Fibroblast of lung (primary cell): ENCODE results near the gene NUS1. TPM values are rescaled to one million over a fixed set of nuclear protein-coding genes. Genes with fewer than 3 reads are reported as not detected.
"Not testable (repeated sequence)": the region's sequence is repeated elsewhere in the genome, so short reads cannot be mapped to it uniquely, and the experiment has no call there.

Experiments
- DNase-seq, 2 donors: peaks; one replicate each; pipeline versions ENCODE4 v3.0.0 to v3.0.0-alpha.2; 2010; ENCODE audit warnings: low read depth in 2 of 2
- H2AFZ ChIP-seq: 2 replicates; pipeline ENCODE4 v1.5.1; 2012; ENCODE audit warnings: low read length, control low read depth, inconsistent platforms
- H3K27ac ChIP-seq: 2 replicates; pipeline ENCODE4 v1.5.1; 2011; ENCODE audit warnings: low read length, control low read depth; ENCODE audit not compliant: insufficient read depth
- H3K27me3 ChIP-seq: 2 replicates; pipeline ENCODE4 v1.5.1; 2011; ENCODE audit warnings: mild to moderate bottlenecking, low read length; ENCODE audit not compliant: control insufficient read depth, insufficient read depth
- H3K36me3 ChIP-seq: 2 replicates; pipeline ENCODE4 v1.5.1; 2011; ENCODE audit warnings: low read length; ENCODE audit not compliant: control insufficient read depth, insufficient read depth
- H3K4me1 ChIP-seq: 2 replicates; pipeline ENCODE4 v1.5.1; 2011; ENCODE audit warnings: low read length; ENCODE audit not compliant: control insufficient read depth, insufficient read depth; ENCODE audit errors: extremely low read depth
- H3K4me2 ChIP-seq: 2 replicates; pipeline ENCODE4 v1.5.1; 2011; ENCODE audit warnings: low read length, control low read depth; ENCODE audit not compliant: insufficient read depth; ENCODE audit errors: extremely low read depth
- H3K4me3 ChIP-seq, 4 experiments: fragments of 200-600 bp in 1 of 4; sonication (generic) in 1 of 4; replicated peaks in 1 of 4; 2 replicates each; pipeline ENCODE4 v1.5.1; 2011 to 2016; ENCODE audit warnings: low read length in 4 of 4, low read depth in 3 of 4, mild to moderate bottlenecking in 3 of 4, control low read depth in 2 of 4, inconsistent platforms in 1 of 4, mixed read lengths in 1 of 4; ENCODE audit not compliant: insufficient read depth in 1 of 4; ENCODE audit errors: control extremely low read depth in 1 of 4
- H3K79me2 ChIP-seq: 2 replicates; pipeline ENCODE4 v1.5.1; 2012; ENCODE audit warnings: mild to moderate bottlenecking, low read length, inconsistent platforms; ENCODE audit not compliant: control insufficient read depth, insufficient read depth
- H3K9ac ChIP-seq: 2 replicates; pipeline ENCODE4 v1.5.1; 2011; ENCODE audit warnings: mild to moderate bottlenecking, low read length, control low read depth; ENCODE audit not compliant: insufficient read depth
- H3K9me3 ChIP-seq: 2 replicates; pipeline ENCODE4 v1.5.1; 2012; ENCODE audit warnings: low read depth, low read length; ENCODE audit not compliant: control insufficient read depth, insufficient read depth
- H4K20me1 ChIP-seq: 2 replicates; pipeline ENCODE4 v1.5.1; 2011; ENCODE audit warnings: low read length; ENCODE audit not compliant: control insufficient read depth, insufficient read depth; ENCODE audit errors: extremely low read depth
- CTCF ChIP-seq, 2 donors: IDR thresholded peaks in 1 of 2; conservative IDR thresholded peaks in 1 of 2; 1 replicate in 1 of 2; 2 replicates in 1 of 2; pipeline ENCODE4 v1.5.1; 2011 to 2012; ENCODE audit warnings: low read length in 2 of 2, control low read depth in 1 of 2, inconsistent platforms in 1 of 2, low read depth in 1 of 2, mild to moderate bottlenecking in 1 of 2
- EZH2 ChIP-seq: IDR thresholded peaks from 2 replicates; pipeline ENCODE4 v1.5.1; 2012; ENCODE audit warnings: low read length, control low read depth, mild to moderate bottlenecking; ENCODE audit errors: missing control alignments
- polyA plus RNA-seq, 2 donors: library from polyadenylated mRNA; depleted of rRNA in 1 of 2; stranded (reverse) in 1 of 2; unstranded in 1 of 2; fragments of >200 nt; gene quantifications; 2 replicates each; pipeline ENCODE4 v1.2.1, GENCODE V29; 2011 to 2012; ENCODE audit warnings: missing spikeins in 1 of 2
- total RNA-seq: library from RNA; depleted of rRNA; stranded (reverse); fragments of >200 nt; gene quantifications from 2 replicates; pipeline ENCODE4 v1.2.1, GENCODE V29; 2014

Gene NUS1
- total and polyA plus RNA-seq, 2 donors (not counting 1 experiment from before 2014, with no cell fraction given), result 15.4 to 32.9 TPM

GRCh38 chr6:117674503-117674902, 766 bp upstream of the NUS1 start:
- Histone ChIP-seq H4K20me1 (peaks cover 2% of the 10 kb centered on the region), H3K79me2 (peaks cover 36% of the 10 kb centered on the region), H3K27me3 (no peaks in the 10 kb centered on the region), H3K36me3 (no peaks in the 10 kb centered on the region), H3K4me1 (no peaks in the 10 kb centered on the region), H3K9me3 (no peaks in the 10 kb centered on the region), H3K9ac (no peak overlapping the region), H3K4me2 (peak overlapping the region; percentile 91), H2AFZ (peak overlapping the region; percentile 86), H3K27ac (peak overlapping the region; percentile 34), H3K4me3 (peak overlapping the region; percentile 54 to 84 (median 66))
- no peak for TF ChIP-seq CTCF (conservative IDR thresholded peaks at IDR 0.05 in 1 of 2, IDR thresholded peaks at IDR 0.05 in 1 of 2; ENCODE audit: low read depth in 1 of 2, low read length in 2 of 2)
- TF ChIP-seq EZH2, result no peak
- DNase-seq, result no peak

- not testable (repeated sequence) for H2AFZ ChIP-seq, H3K4me1 ChIP-seq, H3K27me3 ChIP-seq, H4K20me1 ChIP-seq, H3K36me3 ChIP-seq, H3K9me3 ChIP-seq
- H3K9ac ChIP-seq, result peak overlapping the region; percentile 80
- H3K4me3 ChIP-seq, result peak overlapping the region; percentile 59 to 78 (median 78)
- DNase-seq, result peak in 1 of 2 donors; percentile 16
- H3K4me2 ChIP-seq, result peak overlapping the region; percentile 32
- H3K79me2 ChIP-seq, result peaks cover 49% of the 10 kb centered on the region
- H3K27ac ChIP-seq, result peak overlapping the region; percentile 69
Observed at GRCh38 chr6:117675658-117676301, 511 bp downstream of the NUS1 start.

- Histone ChIP-seq H3K79me2 (peaks cover 58% of the 10 kb centered on the region), H3K9ac (no peak overlapping the region), H3K36me3 (no peaks in the 10 kb centered on the region), H3K4me2 (peak overlapping the region; percentile 13), H3K4me3 (peak overlapping the region; percentile 59 to 78 (median 78)), H3K4me1 (no peaks in the 10 kb centered on the region), H3K27me3 (no peaks in the 10 kb centered on the region), H4K20me1 (peaks cover 4% of the 10 kb centered on the region), H2AFZ (no peak overlapping the region), H3K27ac (no peak overlapping the region), H3K9me3 (no peaks in the 10 kb centered on the region)
- peak in 1 of 2 donors; percentile 10 for DNase-seq
- no peak for TF ChIP-seq CTCF (conservative IDR thresholded peaks at IDR 0.05 in 1 of 2, IDR thresholded peaks at IDR 0.05 in 1 of 2; ENCODE audit: low read depth in 1 of 2, low read length in 2 of 2)
- TF ChIP-seq EZH2, result no peak
Observed at GRCh38 chr6:117676577-117677218, 1.4 kb downstream of the NUS1 start.
